GM13977 (cell line): ENCODE measurements around the gene RFC3.

ENCODE experiments used
- DNase-seq: peaks from one replicate; pipeline ENCODE4 v3.0.0; 2012; ENCODE audit warnings: low spot score
- in situ Hi-C: fragments of 300-500 bp; cut with MboI; formaldehyde crosslinking; loops from one replicate; pipeline ENCODE4 v1.12.0; 2022; ENCODE audit warnings: low sequenced_read_pairs, low pct_unique_long_range_greater_than_20kb, mixed read lengths, inconsistent platforms; ENCODE audit not compliant: unreplicated experiment
- TF ChIP-seq, protein P1 (sequence below): IDR thresholded peaks from 2 replicates; pipeline ENCODE4 v1.5.1; 2012; ENCODE audit warnings: mild to moderate bottlenecking, control low read depth; ENCODE audit not compliant: insufficient read depth; ENCODE audit errors: extremely low read depth, missing control alignments

The RFC3 gene

DNA sequence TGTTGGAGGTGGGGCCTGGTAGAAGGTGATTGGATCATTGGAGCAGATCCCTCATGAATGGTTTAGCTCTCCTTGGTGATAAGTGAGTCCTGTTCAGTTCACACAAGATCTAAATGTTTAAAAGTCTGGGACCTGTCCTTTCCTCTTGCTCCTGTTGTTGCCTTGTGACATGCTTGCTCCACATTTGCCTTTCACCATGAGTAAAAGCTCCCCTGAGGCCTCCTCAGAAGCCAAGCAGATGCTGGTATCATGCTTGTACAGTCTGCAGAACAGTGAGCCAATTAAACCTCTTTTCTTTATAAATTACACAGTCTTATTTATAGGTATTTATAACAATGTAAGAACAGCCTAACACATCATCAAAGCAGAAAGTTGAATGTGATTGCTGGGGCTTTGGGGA, 24.2 kb upstream of the RFC3 start:
- TF ChIP-seq, protein P1, sequence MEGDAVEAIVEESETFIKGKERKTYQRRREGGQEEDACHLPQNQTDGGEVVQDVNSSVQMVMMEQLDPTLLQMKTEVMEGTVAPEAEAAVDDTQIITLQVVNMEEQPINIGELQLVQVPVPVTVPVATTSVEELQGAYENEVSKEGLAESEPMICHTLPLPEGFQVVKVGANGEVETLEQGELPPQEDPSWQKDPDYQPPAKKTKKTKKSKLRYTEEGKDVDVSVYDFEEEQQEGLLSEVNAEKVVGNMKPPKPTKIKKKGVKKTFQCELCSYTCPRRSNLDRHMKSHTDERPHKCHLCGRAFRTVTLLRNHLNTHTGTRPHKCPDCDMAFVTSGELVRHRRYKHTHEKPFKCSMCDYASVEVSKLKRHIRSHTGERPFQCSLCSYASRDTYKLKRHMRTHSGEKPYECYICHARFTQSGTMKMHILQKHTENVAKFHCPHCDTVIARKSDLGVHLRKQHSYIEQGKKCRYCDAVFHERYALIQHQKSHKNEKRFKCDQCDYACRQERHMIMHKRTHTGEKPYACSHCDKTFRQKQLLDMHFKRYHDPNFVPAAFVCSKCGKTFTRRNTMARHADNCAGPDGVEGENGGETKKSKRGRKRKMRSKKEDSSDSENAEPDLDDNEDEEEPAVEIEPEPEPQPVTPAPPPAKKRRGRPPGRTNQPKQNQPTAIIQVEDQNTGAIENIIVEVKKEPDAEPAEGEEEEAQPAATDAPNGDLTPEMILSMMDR = no peak
- in situ Hi-C loops = no loop called here
- no peak for DNase-seq

DNA sequence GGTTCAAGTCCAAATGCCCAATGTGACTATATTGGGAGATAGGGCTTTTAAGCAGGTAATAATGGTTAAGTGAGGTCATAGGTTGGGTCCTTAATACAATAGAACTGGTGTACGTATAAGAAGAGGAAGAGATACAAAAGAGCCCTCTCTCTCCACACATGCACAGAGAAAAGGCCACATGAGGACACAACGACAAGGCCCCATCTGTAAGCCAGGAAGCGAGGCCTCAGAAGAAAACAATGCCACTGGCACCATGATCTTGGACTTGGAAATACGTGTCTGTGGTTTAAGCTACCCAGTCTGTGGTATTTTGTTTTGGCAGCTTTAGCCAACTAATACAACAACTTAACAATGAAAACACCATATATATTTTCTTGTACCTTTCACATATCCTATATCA, 23.4 kb upstream of the RFC3 start:
- in situ Hi-C loops = no loop called here
- DNase-seq = no peak

DNA sequence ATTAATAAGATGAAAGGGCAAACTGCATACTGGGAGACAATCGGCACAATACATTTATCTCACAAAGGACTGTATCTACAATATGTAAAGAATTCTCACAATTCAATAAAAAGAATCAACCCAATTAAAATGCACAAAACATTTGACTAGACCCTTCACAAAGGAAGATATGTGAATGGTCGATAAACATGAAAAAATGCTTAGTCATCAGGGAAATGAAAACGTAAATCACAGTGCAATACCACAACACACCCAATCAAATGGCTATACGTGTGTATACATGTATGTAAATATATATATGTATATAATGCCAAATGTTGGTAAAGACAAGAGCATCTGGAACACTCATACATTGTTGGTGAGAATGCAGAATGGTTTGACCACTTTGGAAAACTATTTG, 21.9 kb upstream of the RFC3 start:
- in situ Hi-C loops = no loop called here
- TF ChIP-seq, protein P1 = no peak
- no peak for DNase-seq

More for the DNA sequence above, 23.4 kb upstream of the RFC3 start:
- TF ChIP-seq, protein P1 = no peak

DNA sequence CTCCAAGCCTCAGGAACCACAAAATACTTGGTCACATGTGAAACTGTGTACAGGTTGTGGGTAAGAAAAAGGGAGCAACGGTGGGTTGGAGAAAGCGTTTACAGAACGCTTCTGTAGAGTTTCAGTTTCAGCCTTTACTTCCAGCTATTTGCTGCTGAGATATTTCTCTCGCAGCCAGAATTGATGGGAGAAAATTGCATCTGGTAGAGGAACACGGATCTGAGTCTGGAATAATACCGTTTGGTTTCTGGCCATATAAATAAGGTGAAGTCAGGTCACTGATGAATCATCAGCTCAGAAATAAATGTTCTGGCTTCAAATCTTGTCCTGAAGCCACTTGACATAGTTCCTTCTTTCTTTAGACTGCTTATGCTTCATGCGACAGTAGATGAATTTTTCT, 20.3 kb upstream of the RFC3 start:
- DNase-seq = no peak
- in situ Hi-C loops = no loop called here

DNA sequence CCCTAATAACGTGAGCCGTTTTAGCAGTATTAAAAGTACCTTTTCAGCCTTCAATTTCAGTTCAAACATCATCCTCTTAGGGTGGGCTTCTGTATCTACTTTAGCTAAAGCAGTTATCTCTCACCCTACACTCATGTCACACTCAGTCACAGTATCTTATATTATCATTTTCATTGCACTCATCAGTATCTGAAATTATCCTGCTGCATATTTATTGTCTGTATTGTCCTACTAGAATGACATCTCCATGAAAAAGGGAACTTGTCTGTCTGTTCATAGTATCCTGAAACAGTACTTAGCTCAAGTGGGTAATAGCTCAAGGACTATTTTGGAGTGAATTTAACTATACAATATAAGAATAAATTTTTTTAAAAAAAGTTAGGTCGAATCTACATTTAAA, 19.9 kb upstream of the RFC3 start:
- DNase-seq = no peak
- in situ Hi-C loops = no loop called here
- TF ChIP-seq, protein P1 = no peak

More for the DNA sequence above, 20.3 kb upstream of the RFC3 start:
- TF ChIP-seq, protein P1 = no peak

DNA sequence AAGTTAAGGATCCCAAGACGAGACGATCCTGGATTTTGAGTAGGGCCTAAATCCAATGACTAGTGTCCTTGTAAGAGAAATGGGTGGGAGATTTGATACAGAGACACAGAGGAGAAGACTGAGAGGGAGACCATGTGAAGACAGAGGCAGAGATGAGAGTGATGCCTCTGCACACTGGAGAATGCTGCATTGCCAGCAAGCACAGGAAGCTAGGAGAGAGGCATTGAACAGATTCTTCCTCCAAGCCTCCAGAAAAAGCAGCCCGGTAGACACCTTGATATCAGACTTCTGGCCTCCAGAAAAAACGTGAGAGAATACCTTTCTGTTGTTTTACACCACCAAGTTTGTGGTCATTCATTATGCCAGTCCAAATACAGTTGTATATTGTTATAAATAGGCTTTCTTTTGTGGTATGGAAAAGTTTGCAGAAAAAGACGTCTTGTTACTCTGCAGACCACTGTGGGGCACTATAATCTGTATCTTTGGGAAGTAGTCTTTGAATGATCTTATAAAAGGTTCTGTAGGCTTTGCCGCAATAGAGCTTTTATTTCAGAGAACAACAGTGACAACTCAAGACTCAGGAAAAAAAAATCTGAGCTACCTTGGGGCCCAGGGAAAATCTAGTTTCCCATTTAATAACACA, 17.9 kb upstream of the RFC3 start:
- TF ChIP-seq, protein P1 = peak; percentile 42
- DNase-seq = no peak
- in situ Hi-C loops = no loop called here

DNA sequence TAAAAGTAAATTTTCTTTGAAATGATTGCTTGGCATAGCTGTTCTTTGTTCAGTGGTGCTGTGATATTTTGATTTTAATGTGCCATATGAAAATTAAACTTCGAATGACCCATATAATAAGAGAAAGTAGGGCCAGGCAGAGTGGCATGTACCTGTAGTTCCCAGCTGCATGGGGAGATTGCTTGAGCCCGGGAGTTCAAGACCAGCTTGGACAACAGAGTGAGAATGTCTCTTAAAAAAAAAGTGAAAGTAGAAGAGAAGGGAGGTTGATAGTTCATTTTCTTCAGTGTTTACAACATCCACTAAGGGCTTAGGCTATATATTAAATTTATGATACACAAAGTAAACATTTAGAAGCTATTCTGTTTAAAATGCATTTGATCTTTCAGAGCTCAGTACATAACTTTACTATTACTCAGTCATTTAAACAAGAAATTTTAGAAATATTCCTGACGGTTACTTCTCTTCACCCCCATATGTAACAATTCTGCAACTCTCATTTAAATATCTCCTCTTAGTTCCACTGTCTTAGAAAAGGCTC, 17.2 kb upstream of the RFC3 start:
- no peak for DNase-seq
- in situ Hi-C loops = no loop called here
- TF ChIP-seq, protein P1 = no peak
